ENCODE data around the gene YJU2. TPM values are rescaled to one million over a fixed set of nuclear protein-coding genes. Genes with fewer than 3 reads are reported as not detected.
"Not testable (repeated sequence)": the region's sequence is repeated elsewhere in the genome, so short reads cannot be mapped to it uniquely, and the experiment has no call there.

The YJU2 gene
- total and polyA plus RNA-seq, 2 experiments from 2014 or later, result 28.8 to 33.4 TPM

GRCh38 chr19:4272894-4273293 lies 26.0 kb downstream of the YJU2 start:
- Histone ChIP-seq H3K4me2 (no peak overlapping the region), H3K4me3 (no peak overlapping the region), H3K36me3 (ENCODE audit: insufficient read depth) (no peaks in the 10 kb centered on the region; the same call in 1 of the 2 replicates), H2AFZ (no peak overlapping the region), H3K27me3 (ENCODE audit: insufficient read depth) (peaks cover 5% of the 10 kb centered on the region; the same call in 1 of the 2 replicates), H3K9me2 (ENCODE audit: insufficient read depth) (no peaks in the 10 kb centered on the region), H3K27ac (ENCODE audit: low read depth) (no peak overlapping the region), H4K20me1 (replicated peaks; ENCODE audit: insufficient read depth) (no peaks in the 10 kb centered on the region), H3F3A (replicated peaks; ENCODE audit: low read depth) (peaks cover 2% of the 10 kb centered on the region; the same call in 1 of the 2 replicates), H3K79me2 (replicated peaks; ENCODE audit: insufficient read depth) (no peaks in the 10 kb centered on the region), H3K4me1 (ENCODE audit: insufficient read depth) (peaks cover 4% of the 10 kb centered on the region; the same call in 1 of the 2 replicates)
- Mint-ChIP-seq H3K4me1 (peaks cover 2% of the 10 kb centered on the region; the same call in 2 of the 3 replicates), H3K27ac (no peak overlapping the region), H3K4me3 (no peak overlapping the region), H3K36me3 (ENCODE audit: low read depth) (peaks cover 21% of the 10 kb centered on the region; the same call in 2 of the 3 replicates), H3K27me3 (ENCODE audit: insufficient read depth, low read depth, poor library complexity) (peaks cover 8% of the 10 kb centered on the region), H3K9me3 (no peaks in the 10 kb centered on the region)
- TF ChIP-seq JUNB (IDR thresholded peaks at IDR 0.05; ENCODE audit: unreplicated experiment) (no peak), EZH2phosphoT487 (IDR thresholded peaks at IDR 0.05; ENCODE audit: unreplicated experiment) (no peak), CREB1 (CRISPR knock-in tag; IDR thresholded peaks at IDR 0.05; ENCODE audit: low read depth) (no peak), ZNF331 (CRISPR knock-in tag; IDR thresholded peaks at IDR 0.05; ENCODE audit: low read depth) (no peak), STAT1 (IDR thresholded peaks at IDR 0.05; ENCODE audit: unreplicated experiment) (no peak), NANOG (IDR thresholded peaks at IDR 0.05; ENCODE audit: borderline replicate concordance) (no peak), EZH2 (IDR thresholded peaks at IDR 0.05; ENCODE audit: low read depth, unreplicated experiment) (no peak), ZNF462 (CRISPR knock-in tag; IDR thresholded peaks at IDR 0.05) (no peak), CTCF (conservative IDR thresholded peaks at IDR 0.05; ENCODE audit: low read depth in 2 of 2) (no peak), ZNF114 (CRISPR knock-in tag; IDR thresholded peaks at IDR 0.05) (no peak)
- ATAC-seq (no peak; the same call in 2 of the 3 replicates), DNase-seq (ENCODE audit: low spot score) (no peak)

- not testable (repeated sequence) for H3K79me2 ChIP-seq (replicated peaks; ENCODE audit: insufficient read depth); H3K27ac Mint-ChIP-seq; H3K4me3 Mint-ChIP-seq; H3K4me1 ChIP-seq (ENCODE audit: insufficient read depth); H4K20me1 ChIP-seq (replicated peaks; ENCODE audit: insufficient read depth); H3K4me1 Mint-ChIP-seq; H2AFZ ChIP-seq; H3K9me2 ChIP-seq (ENCODE audit: insufficient read depth); DNase-seq (ENCODE audit: low spot score); ATAC-seq; H3K36me3 ChIP-seq (ENCODE audit: insufficient read depth); H3F3A ChIP-seq (replicated peaks; ENCODE audit: low read depth); H3K4me2 ChIP-seq; H3K9me3 Mint-ChIP-seq; H3K27ac ChIP-seq (ENCODE audit: low read depth); H3K4me3 ChIP-seq
- H3K27me3 ChIP-seq (ENCODE audit: insufficient read depth), result peaks cover 15% of the 10 kb centered on the region; the same call in 1 of the 2 replicates
- H3K36me3 Mint-ChIP-seq (ENCODE audit: low read depth), result peaks cover 11% of the 10 kb centered on the region; the same call in 2 of the 3 replicates
- peaks cover 11% of the 10 kb centered on the region for H3K27me3 Mint-ChIP-seq (ENCODE audit: insufficient read depth, low read depth, poor library complexity)
These were observed 27.4 kb downstream of the YJU2 start for GRCh38 chr19:4274321-4274686.
